GM19023 (cell line): ENCODE results near the gene CLDN7.

ENCODE experiments used
- ATAC-seq: cut with Tn5 transposase; IDR thresholded peaks from one replicate; pipeline ENCODE4 v1.9.1; 2021; ENCODE audit warnings: mild to moderate bottlenecking, moderate library complexity; ENCODE audit not compliant: unreplicated experiment

The CLDN7 gene

DNA sequence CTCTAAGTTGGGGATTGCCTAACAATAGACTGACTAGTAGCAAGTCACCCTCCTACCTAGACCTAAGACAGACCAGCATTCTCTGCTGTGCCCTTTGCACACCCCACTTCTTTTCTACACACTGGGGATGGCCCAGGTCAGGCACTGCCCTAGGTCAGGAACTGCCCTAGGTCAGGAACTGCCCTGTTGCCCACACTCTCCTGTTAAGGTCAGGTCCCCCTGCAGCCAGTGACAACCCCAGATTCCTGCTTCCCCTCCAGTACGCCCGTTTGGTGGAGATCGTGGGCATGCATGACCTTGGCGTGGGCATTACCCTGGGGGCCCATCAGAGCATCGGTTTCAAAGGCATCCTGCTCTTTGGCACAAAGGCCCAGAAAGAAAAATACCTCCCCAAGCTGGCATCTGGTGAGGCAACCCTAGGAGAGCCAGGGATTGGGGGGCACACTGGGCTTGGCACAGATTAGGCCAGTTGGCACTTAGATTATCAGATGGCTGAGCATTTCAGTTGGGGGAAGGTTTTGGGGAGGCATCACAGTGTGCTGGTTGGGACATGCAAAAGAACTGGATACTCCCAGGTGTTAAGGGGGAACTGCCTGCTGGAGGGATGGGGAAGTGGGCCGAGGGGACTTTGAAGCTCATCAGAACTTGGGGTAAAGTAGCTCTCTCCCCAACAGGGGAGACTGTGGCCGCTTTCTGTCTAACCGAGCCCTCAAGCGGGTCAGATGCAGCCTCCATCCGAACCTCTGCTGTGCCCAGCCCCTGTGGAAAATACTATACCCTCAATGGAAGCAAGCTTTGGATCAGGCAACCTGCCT lies 40.8 kb downstream of the CLDN7 start:
- ATAC-seq: no peak

- ATAC-seq: no peak
Measured at GRCh38 chr17:7220593-7221277, 41.5 kb downstream of the CLDN7 start.

DNA sequence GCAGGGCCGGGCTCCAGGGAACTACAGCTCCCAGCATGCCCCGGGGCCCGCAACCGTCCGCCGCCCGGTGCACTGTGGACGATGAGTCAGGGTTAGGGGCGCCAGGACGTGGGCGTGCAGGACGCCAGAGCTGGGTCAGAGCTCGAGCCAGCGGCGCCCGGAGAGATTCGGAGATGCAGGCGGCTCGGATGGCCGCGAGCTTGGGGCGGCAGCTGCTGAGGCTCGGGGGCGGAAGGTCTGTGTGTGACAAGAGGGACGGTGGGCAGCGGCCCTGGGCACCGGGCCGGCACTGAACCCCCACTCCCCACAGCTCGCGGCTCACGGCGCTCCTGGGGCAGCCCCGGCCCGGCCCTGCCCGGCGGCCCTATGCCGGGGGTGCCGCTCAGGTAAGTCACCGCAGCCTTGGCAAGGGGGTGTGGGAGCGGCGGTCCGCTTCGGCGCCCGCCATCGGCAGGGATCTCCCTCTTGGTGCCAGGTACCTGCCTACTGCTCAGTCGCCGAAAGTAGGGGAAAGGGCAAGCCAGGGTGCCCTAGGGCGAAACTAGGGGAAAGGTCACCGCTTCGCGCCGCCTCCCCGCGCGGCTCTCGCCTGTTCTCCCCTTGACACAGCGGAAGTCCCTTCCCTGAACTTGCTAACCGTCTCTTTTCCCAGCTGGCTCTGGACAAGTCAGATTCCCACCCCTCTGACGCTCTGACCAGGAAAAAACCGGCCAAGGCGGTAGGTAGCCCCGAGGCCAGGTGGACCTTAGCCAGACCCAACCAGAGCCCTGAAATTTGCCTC lies 42.3 kb downstream of the CLDN7 start, which contains the start of the genes ACADVL and DLG4:
Gene ACADVL (plus strand): TSS at position 127 of the 781 bp plus-strand sequence. CDS start 47 bp downstream, at position 174.
Gene DLG4 (minus strand): TSS at position 25 of the 781 bp plus-strand sequence.
- ATAC-seq: peak; percentile 65

GRCh38 chr17:7219229-7219811 lies 43.0 kb downstream of the CLDN7 start:
- ATAC-seq: no peak

GRCh38 chr17:7218758-7219157 lies 43.5 kb downstream of the CLDN7 start:
- ATAC-seq: no peak

DNA sequence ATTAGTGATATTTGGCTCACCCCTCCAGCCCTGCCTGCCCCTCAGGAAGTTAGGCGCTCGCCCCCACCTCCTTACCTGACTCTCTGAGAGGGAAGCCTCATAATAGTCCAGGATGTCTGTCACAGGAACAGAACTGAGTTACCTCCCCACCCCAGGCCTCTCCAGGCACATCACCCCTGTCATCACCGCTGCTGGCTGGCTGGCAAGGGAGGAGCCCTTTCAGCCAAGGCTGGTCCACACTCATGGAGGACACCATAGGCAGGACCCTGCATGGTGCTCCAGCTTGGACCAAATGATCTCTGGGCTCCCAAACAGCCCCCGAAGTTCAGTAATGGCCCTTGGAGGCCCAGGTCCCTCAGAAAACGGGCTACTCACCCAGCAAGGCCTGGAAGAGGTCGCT lies 44.1 kb downstream of the CLDN7 start:
- ATAC-seq: no peak

- no peak for ATAC-seq
Measured at GRCh38 chr17:7217113-7217987, 44.9 kb downstream of the CLDN7 start.

- ATAC-seq: no peak
Measured at GRCh38 chr17:7216242-7217112, 45.8 kb downstream of the CLDN7 start.

DNA sequence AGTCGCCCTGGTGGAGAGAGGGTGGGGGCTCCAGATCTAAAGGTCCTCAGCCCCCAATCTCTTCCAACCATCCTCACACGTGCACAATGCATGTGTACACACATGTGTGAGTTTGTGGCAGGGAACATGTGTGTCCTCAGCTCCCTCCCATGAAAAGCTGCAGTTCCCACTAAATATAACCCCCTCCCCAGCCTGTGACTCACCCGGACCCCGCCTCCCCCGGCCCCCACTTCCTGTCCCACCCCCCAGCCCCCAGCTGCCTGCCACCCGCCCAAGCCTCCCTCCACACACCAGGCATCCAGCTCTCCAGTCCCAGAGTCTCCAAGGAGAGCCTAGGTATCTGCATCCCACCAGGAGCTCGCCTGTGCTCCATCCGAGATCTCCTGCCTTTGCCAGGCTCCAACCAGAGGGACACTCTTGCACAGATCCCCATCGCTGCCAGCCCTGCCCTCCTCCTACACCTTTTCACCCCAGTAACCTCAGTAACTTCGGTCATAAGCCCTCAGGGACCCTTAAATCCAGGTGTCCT lies 46.6 kb downstream of the CLDN7 start:
- no peak for ATAC-seq

DNA sequence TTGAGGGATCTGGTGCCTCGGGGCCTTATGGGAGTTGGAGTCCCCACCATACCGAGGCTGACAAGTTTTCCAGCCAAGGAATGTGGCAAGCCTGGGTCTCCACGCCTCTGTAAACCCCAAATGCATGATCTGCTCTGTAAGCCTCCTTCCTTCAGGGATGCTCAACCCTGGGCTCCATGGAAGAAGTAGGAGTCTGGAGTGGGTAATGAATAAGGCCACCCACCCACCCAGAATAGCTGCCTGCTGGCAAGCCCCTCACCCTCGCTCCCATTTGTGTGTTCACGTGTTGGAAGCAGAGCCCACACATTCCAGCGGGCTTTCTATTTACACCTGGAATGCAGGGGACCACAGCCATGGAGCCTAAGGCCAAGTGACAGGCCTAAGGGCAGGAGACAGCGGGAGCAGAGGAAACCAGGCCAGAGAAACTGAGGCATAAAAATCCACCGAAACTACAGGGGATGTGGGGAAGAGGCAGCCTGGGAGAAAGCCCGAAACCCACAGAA lies 47.1 kb downstream of the CLDN7 start:
- ATAC-seq: no peak

DNA sequence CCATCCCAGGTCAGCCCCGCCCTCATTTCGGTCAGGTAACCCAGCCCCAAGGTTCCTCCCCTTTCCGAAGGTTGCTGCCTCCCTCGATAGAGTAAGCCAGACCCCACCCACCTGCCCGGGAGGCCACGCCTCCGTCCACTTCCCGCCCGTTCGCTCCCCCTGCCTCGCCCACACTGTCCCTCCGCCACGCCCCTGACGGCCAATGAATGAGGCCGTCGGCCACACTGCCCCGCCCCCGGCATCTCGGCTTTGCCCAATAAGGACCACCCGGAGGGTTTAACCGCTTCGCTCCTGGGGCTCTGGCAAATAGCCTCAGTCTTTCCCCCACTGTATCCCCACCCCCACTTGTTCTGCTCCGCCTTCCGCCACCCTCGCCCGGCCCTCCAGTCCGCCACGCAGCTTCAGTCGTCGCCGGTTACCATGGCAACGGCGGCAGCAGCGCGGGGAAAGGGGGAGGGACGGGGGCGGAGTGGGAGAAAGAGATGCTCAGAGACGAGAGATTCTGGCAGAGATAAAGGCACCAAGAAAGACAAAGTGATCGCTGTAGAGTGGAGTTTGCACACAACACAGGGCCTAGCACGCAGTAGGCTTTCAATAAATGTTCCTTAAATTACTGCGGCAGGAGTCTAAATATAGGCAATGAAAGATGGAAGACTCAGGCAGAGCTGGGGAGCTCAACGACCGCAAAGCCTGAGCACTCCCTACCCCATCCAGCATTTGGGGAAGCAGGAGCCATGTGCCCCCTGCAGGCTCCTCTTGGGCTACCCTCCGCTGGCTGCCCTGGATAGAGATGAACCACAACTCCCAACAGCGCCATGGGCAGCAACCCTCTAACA lies 47.8 kb downstream of the CLDN7 start:
- ATAC-seq: peak; percentile 69

DNA sequence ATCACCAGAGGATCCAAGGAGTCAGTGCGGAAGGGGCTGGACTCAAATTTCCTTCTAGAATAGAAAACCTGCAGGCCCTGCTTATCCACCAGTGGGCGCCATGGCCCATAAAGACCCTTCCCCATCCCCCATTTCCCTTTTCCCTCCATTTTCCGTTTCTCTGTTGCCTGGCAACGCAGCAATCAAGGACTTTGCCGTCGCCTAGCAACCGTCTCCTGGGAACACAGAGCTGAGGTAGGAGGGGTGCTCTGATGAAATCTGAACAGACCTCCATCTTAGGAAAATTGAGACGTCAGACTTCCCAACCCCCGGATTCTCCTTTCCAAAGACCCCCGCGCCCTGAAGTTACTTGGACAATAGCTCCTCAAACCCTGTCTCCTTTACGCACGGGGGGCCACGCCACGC lies 48.4 kb downstream of the CLDN7 start:
- no peak for ATAC-seq

DNA sequence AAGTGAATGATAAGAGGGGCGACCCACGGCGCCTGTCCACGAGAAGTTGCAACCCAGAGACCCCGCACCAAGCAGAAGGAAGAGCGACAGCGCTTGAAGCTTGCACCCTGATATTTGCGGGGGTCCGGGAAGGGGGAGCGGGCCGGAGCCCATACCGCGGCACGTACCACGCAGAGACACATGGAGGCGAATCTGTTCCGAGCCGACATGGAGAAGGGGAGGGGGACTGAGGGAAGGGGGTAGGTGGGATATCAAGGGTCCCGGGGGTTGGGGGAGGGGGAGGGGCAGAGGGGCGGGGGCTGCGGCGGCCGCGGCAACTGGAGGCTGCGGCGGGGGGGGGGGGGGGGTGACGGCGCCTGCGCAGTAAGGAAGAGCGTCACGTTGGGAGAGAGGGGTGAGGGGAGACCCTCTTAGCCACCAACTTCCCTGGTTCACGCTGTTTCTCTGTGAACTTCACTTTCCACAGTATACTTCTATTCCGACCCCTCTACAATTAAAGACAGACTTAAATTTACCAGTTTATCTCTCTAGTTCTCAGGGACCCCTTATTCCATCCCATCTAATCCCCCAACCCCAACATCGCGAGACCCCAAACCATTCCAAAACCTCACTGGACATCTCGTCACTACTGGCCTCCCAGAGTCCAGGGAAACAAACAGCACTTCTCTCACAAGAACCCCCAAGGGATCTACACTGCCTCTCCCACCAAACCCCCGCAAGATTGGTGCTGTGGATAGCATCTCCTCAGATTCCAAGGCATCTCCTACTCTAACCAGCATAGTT lies 50.6 kb downstream of the CLDN7 start:
- no peak for ATAC-seq
